NCI-H82 (cell line): Measurements from ENCODE around the gene CD83.
"Not testable (repeated sequence)": the region's sequence is repeated elsewhere in the genome, so short reads cannot be mapped to it uniquely, and the experiment has no call there.

Source experiments
- DNase-seq: peaks from one replicate; lab custom pipeline; 2025; lab: John Stamatoyannopoulos, UW

Gene CD83, protein sequence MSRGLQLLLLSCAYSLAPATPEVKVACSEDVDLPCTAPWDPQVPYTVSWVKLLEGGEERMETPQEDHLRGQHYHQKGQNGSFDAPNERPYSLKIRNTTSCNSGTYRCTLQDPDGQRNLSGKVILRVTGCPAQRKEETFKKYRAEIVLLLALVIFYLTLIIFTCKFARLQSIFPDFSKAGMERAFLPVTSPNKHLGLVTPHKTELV

DNA sequence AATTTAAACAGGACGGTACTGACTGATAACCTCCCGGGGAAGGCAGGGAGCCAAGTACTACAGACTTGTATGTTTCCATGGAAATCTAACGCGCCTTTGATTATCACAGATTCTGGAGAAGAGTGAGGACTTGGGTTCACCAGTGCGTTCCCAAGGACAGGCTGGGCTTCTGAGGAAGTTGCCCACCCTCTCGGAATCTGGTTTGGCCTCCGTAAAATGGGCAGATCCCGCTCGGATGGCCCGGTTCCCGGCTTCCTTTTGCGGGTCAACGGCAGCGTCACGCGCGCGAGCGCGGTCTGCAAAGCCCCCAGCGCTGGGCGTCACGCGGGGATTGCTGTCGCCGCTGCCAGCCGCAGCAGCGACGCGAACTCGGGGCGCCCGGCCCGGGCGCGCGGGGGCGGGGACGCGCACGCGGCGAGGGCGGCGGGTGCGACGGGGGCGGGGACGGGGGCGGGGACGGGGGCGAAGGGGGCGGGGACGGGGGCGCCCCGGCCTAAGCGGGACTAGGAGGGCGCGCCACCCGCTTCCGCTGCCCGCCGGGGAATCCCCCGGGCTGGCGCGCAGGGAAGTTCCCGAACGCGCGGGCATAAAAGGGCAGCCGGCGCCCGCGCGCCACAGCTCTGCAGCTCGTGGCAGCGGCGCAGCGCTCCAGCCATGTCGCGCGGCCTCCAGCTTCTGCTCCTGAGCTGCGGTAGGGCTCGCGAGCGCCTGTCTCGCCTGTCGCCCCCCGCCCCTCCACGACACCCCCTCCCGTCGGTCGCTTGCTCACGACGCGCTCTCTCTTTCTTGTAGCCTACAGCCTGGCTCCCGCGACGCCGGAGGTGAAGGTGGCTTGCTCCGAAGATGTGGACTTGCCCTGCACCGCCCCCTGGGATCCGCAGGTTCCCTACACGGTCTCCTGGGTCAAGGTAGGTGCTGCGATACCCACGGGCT is at the start of gene CD83:
Gene CD83 (plus strand): TSS at position 615 of the 933 bp plus-strand sequence. CDS start 40 bp downstream, at position 655.
- peak; percentile 81 for DNase-seq

- no peak for DNase-seq
Measured at GRCh38 chr6:14068133-14068532, 49.4 kb upstream of the CD83 start.

GRCh38 chr6:14068623-14069022 is 48.9 kb upstream of the CD83 start:
- DNase-seq = no peak

DNA sequence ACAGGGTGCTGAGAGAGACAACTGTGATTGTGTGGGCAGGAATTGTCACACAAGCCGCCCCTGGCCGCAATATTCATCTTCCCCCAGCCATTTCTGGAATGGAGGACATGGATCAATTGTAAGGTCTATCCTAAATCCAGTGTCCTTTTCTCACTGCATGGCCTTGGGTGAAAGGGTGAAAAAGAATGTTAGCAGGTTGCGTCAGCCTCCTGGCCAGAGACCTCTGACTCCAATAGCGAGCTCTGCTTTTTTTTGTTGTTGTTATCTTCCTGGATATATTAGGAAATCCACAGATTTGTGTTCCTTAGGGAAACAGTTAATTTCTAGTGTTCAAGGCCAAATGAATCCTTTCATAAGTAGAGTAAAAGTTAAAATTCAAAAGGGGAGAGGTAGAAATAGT is 47.1 kb upstream of the CD83 start:
- DNase-seq = no peak

DNA sequence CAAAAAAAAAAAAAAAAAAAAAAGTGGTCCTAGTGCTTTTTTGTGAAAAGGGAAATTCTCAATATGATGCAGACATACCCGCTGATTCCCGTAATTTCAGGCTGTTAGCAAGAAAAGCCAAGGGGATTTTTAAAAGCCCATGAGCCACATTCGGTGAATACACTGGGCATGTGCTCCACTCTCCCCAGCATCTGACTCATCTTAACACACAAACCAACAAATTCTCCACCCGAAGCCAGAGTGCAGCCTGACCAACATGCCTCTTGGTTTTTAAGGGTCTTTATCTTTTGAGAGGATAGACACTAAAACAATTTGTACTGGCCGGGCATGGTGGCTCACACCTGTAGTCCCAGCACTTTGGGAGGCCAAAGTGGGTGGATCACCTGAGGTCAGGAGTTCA is 45.5 kb upstream of the CD83 start:
- DNase-seq = no peak

- DNase-seq = not testable (repeated sequence)
Measured at GRCh38 chr6:14073561-14074354, 43.8 kb upstream of the CD83 start.

- no peak for DNase-seq
Measured at GRCh38 chr6:14074476-14075094, 43.0 kb upstream of the CD83 start.

- DNase-seq = peak; percentile 93
Measured at GRCh38 chr6:14075095-14075503, 42.5 kb upstream of the CD83 start.

- DNase-seq = no peak
Measured at GRCh38 chr6:14077193-14077867, 40.2 kb upstream of the CD83 start.

DNA sequence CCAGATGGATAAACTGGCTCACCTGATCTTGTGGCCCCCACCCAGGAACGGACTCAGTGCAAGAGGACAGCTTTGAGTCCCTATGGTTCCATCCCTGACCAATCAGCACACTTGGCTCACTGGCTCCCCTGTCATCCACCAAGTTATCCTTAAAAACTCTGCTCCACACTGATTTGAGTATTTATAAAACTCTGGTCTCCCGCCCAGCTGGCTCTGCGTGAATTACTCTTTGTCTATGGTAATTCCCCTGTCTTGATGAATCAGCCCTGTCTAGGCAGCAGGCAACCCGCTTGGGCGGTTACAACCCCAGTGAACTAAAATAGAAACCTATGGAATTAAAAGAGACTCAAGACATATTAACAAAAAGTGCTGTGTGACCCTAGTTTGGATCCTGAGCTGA is 38.1 kb upstream of the CD83 start:
- DNase-seq = no peak

DNA sequence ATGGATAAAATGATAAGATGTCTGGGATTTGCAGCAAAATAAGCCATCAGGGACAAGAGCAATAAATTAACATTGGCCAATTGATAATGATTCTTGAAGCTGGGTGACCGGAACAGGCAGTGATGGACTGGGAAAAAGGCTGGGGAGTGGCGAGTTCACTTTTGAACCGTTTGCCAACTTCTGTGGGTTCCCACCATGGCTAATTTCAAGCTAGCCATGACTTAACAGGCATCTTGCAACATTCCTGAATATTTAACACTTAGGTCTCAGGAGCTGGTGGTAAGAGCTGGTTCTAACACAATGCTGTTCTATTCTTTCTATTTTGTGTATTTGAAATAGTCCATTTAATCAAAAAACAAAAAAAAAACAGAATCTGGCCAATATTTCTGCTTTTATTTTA is 37.6 kb upstream of the CD83 start:
- no peak for DNase-seq

GRCh38 chr6:14081126-14081525 is 36.4 kb upstream of the CD83 start:
- no peak for DNase-seq

- no peak for DNase-seq
Measured at GRCh38 chr6:14082771-14083170, 34.8 kb upstream of the CD83 start.

DNA sequence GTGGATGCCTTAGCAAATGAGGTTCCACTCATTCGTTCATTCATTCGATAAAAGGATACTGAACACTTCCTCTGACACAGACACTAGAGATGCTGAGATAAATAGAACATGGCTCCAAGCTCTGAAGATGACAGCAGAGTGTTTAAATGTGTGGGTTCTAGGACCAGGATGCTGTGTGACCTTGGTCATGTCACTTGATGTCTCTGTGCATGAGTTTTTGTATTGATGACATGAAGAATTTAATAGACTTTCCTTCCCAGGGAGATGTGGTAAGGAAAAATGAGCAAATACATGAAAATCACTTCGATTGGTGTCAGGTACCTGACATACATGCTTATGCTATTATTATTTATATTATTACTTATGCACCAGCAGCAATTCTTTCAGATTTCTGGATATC is 34.3 kb upstream of the CD83 start:
- no peak for DNase-seq

GRCh38 chr6:14083751-14084150 is 33.8 kb upstream of the CD83 start:
- DNase-seq = no peak

GRCh38 chr6:14084388-14084787 is 33.2 kb upstream of the CD83 start:
- DNase-seq = no peak

DNA sequence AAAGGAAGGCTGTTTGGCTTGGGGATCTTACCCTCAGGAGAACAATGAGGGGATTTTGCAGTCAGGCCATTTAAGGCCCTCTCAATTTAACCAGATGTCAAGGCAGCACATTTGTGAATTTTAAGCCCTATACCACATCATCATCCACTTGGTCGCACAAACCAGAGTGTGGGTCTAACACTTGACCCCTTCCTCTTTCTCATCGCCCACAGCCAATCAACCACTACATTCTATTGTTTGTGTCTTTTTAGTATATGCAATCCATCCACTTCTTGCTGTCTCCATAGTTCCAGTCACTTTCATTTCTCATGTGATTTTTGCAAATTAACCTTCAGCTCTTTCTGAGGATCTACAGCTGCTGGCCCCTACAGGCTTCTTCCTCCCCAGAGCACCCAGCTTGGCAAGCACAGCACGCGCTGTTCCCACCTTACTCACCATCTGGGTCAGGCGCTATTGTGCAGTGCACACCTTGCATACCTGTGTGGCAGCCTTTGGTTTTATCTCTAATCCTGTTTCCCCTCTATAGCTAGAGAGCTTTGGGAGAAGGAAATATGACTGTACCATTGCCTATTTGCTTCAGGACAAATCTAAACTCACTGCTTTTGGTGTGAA is 32.3 kb upstream of the CD83 start:
- no peak for DNase-seq

- DNase-seq = no peak
Measured at GRCh38 chr6:14086701-14087100, 30.9 kb upstream of the CD83 start.

DNA sequence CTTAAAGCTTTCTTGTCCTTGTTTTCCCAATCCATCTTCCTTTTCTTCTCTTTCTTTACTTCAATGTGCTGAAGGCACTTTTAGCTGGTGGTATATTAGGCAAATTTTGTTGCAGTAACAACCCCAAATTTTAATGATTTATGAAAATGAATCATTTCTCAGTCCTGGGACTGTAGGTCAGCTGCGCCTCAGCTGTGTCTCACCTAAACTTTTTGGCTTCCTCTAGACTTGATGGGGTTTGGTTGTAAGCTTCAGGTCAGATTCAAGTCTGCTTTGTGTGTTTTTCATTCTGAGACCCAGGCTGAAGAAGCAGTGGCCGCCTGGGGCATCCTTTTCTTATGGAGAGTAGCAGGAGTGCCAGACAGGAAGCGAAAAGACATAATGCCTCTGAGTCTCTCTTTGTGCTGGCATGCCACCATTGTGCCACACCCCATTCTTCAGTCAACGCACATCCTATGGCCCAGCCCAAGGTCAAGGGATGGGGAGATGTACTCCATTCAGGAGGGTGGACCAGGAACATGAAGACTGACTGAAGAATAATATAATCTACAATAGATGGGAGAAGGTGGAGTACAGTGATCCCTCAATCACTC is 28.9 kb upstream of the CD83 start:
- DNase-seq = no peak

DNA sequence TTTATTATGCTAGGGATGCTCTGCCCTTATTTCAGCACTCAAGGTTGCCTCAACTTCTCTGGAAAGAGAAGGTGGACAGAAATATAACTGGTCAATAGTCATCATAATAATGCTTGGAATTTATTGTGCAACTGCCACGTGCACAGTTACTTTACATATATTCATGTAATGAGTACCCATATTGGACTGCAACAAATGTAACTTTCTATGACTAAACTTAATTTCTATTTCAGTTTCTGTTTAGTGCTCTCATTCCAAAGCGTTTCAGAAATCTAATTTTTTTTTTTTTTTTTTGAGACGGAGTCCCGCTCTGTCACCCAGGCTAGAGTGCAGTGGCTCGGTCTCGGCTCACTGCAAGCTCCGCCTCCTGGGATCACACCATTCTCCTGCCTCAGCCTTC is 28.3 kb upstream of the CD83 start:
- no peak for DNase-seq
